HepG2 (cell line): ENCODE data around the gene MADCAM1. TPM values are rescaled to one million over a fixed set of nuclear protein-coding genes. Genes with fewer than 3 reads are reported as not detected.
A peak's percentile ranks its signal among the peaks of the same experiment; 100 is the strongest.

Experiments used
- AHR ChIP-seq: IDR thresholded peaks from 2 replicates; pipeline ENCODE4 v1.6.1; 2018; ENCODE audit warnings: missing genetic modification reagents, missing compliant biosample characterization
- ARNT2 ChIP-seq: sonication (generic); formaldehyde crosslinking; IDR thresholded peaks from 2 replicates; pipeline ENCODE4 v1.8.0; 2022; ENCODE audit warnings: mild to moderate bottlenecking, low read depth, missing genetic modification reagents, moderate library complexity
- ATAD3A ChIP-seq: sonication (generic); formaldehyde crosslinking; IDR thresholded peaks from 2 replicates; pipeline ENCODE4 v1.4.0; 2020; ENCODE audit warnings: missing genetic modification reagents
- BCL6 ChIP-seq: IDR thresholded peaks from 2 replicates; pipeline ENCODE4 v1.6.1; 2016; ENCODE audit warnings: missing genetic modification reagents, missing compliant biosample characterization
- FOXA1 ChIP-seq, 2 experiments: fragments of 450-650 bp in 1 of 2; sonication (generic) in 1 of 2; formaldehyde crosslinking in 1 of 2; IDR thresholded peaks; 2 replicates each; pipeline versions ENCODE4 v1.4.0 to v1.6.1; 2016 to 2020; ENCODE audit warnings: missing genetic modification reagents in 1 of 2
- GABPB1 ChIP-seq: IDR thresholded peaks from 2 replicates; pipeline ENCODE4 v1.6.1; 2016; ENCODE audit warnings: mild to moderate bottlenecking, missing genetic modification reagents, moderate library complexity, missing compliant biosample characterization
- GMEB2 ChIP-seq: IDR thresholded peaks from 2 replicates; pipeline ENCODE4 v1.6.1; 2016; ENCODE audit warnings: missing biosample characterization, missing genetic modification reagents, low read depth
- HMGXB4 ChIP-seq, 2 experiments: sonication (generic) in 1 of 2; formaldehyde crosslinking in 1 of 2; IDR thresholded peaks; 2 replicates each; pipeline versions ENCODE4 v1.4.0 to v1.6.1; 2018 to 2020; ENCODE audit warnings: missing genetic modification reagents in 2 of 2, borderline replicate concordance in 1 of 2, low read depth in 1 of 2, mild to moderate bottlenecking in 1 of 2, missing biosample characterization in 1 of 2
- LCORL ChIP-seq, 2 experiments: fragments of 450-650 bp in 1 of 2; sonication (generic) in 1 of 2; formaldehyde crosslinking in 1 of 2; IDR thresholded peaks; 2 replicates each; pipeline versions ENCODE4 v1.5.0 to v1.6.1; 2017 to 2020; ENCODE audit warnings: antibody characterized with exemption in 1 of 2, missing genetic modification reagents in 1 of 2
- MAZ ChIP-seq, 2 experiments: sonication (generic) in 1 of 2; formaldehyde crosslinking in 1 of 2; IDR thresholded peaks; 2 replicates each; pipeline versions ENCODE4 v1.5.0 to v1.6.1; 2012 to 2020; ENCODE audit warnings: low read depth in 2 of 2, mild to moderate bottlenecking in 2 of 2, borderline replicate concordance in 1 of 2, improper control_type of control experiment in 1 of 2, low read length in 1 of 2, missing genetic modification reagents in 1 of 2, moderate library complexity in 1 of 2
- UBTF ChIP-seq: sonication (generic); formaldehyde crosslinking; IDR thresholded peaks from 2 replicates; pipeline ENCODE4 v1.4.0; 2020; ENCODE audit warnings: mild to moderate bottlenecking, missing genetic modification reagents
- YEATS4 ChIP-seq: sonication (generic); formaldehyde crosslinking; IDR thresholded peaks from 2 replicates; pipeline ENCODE4 v1.4.0; 2020; ENCODE audit warnings: missing genetic modification reagents, borderline replicate concordance
- ZBTB43 ChIP-seq: sonication (generic); formaldehyde crosslinking; conservative IDR thresholded peaks from 2 replicates; pipeline ENCODE4 v1.4.0; 2020; ENCODE audit warnings: missing genetic modification reagents
- ZKSCAN1 ChIP-seq: fragments of 150-350 bp; IDR thresholded peaks from 2 replicates; pipeline ENCODE4 v1.6.1; 2014; ENCODE audit warnings: low read length
- ZNF281 ChIP-seq: sonication (generic); formaldehyde crosslinking; IDR thresholded peaks from 2 replicates; pipeline ENCODE4 v1.4.0; 2020; ENCODE audit warnings: missing genetic modification reagents, borderline replicate concordance
- ZNF33B ChIP-seq: sonication (generic); formaldehyde crosslinking; IDR thresholded peaks from 2 replicates; pipeline ENCODE4 v1.5.1; 2020; ENCODE audit warnings: mild to moderate bottlenecking, missing genetic modification reagents
- ZSCAN25 ChIP-seq: sonication (generic); formaldehyde crosslinking; IDR thresholded peaks from 2 replicates; pipeline ENCODE4 v1.8.0; 2022; ENCODE audit warnings: mild to moderate bottlenecking, missing genetic modification reagents
- ZSCAN30 ChIP-seq: sonication (generic); formaldehyde crosslinking; IDR thresholded peaks from 2 replicates; pipeline ENCODE4 v1.5.0; 2020; ENCODE audit warnings: mild to moderate bottlenecking, missing genetic modification reagents
- polyA plus RNA-seq, 8 experiments: library from polyadenylated mRNA; depleted of rRNA in 3 of 8; stranded (reverse) in 7 of 8; unstranded in 1 of 8; fragments of >200 nt; fragmentation: Illumina TruSeq in 4 of 8; extraction: Trizol in 4 of 8; gene quantifications; 2 replicates each; pipeline versions ENCODE4 v1.2.1 to v1.2.3, GENCODE V29; 2011 to 2016; ENCODE audit warnings: low read depth in 4 of 8, missing spikeins in 1 of 8, mixed read lengths in 1 of 8; ENCODE audit not compliant: insufficient read depth in 1 of 8
- total RNA-seq, 5 experiments: library from RNA; depleted of rRNA; stranded (reverse); fragments of >200 nt; fragmentation: Illumina TruSeq; extraction: Trizol; gene quantifications; 2 replicates each; pipeline ENCODE4 v1.2.3, GENCODE V29; 2016; ENCODE audit warnings: low read depth in 1 of 5

Gene MADCAM1
- total and polyA plus RNA-seq, 2 of the 13 experiments (the other 11 are each of a cell fraction or from before 2014, with no cell fraction given), result 0.29 to 0.33 TPM

- TF ChIP-seq ZNF281 (CRISPR knock-in tag) (peak; percentile 31; the same call in 1 of the 2 replicates), ZSCAN30 (CRISPR knock-in tag) (no peak), MAZ (IDR thresholded peaks at IDR 0.05; ENCODE audit: borderline replicate concordance, low read depth, low read length) (peak; percentile 52; the same call in 1 of the 2 replicates), MAZ (CRISPR knock-in tag; IDR thresholded peaks at IDR 0.05; ENCODE audit: low read depth) (peak; percentile 79; the same call in 1 of the 2 replicates), GMEB2 (CRISPR knock-in tag) (no peak), ZNF33B (CRISPR knock-in tag) (0 out of 2 replicates have a peak, but pooled peaks have one; percentile 44), HMGXB4 (CRISPR knock-in tag; IDR thresholded peaks at IDR 0.05; ENCODE audit: borderline replicate concordance in 1 of 2, low read depth in 1 of 2) (peak; percentile 96), ZKSCAN1 (peak; percentile 25; the same call in 1 of the 2 replicates), UBTF (CRISPR knock-in tag) (peak; percentile 74), ZSCAN25 (CRISPR knock-in tag) (peak; percentile 48; the same call in 1 of the 2 replicates), AHR (CRISPR knock-in tag) (0 out of 2 replicates have a peak, but pooled peaks have one; percentile 31), LCORL (IDR thresholded peaks at IDR 0.05) (no peak), LCORL (CRISPR knock-in tag; IDR thresholded peaks at IDR 0.05) (peak; percentile 82; the same call in 1 of the 2 replicates), GABPB1 (CRISPR knock-in tag) (peak; percentile 68), ARNT2 (peak; percentile 26; the same call in 1 of the 2 replicates), ATAD3A (CRISPR knock-in tag) (no peak), YEATS4 (CRISPR knock-in tag) (peak; percentile 54; the same call in 1 of the 2 replicates), BCL6 (CRISPR knock-in tag) (0 out of 2 replicates have a peak, but pooled peaks have one; percentile 37), FOXA1 (IDR thresholded peaks at IDR 0.05) (no peak), FOXA1 (CRISPR knock-in tag; IDR thresholded peaks at IDR 0.05) (0 out of 2 replicates have a peak, but pooled peaks have one; percentile 20), ZBTB43 (CRISPR knock-in tag) (no peak)
These were observed 14.4 kb downstream of the MADCAM1 start (continued) for GRCh38 chr19:510606-511100.
